Suprapubic skin (tissue), 4 donors: ENCODE results near the gene TMEM35B. TPM values are rescaled to one million over a fixed set of nuclear protein-coding genes. Genes with fewer than 3 reads are reported as not detected.

ENCODE experiments used
- DNase-seq, 2 donors: peaks; one replicate each; pipeline ENCODE4 v3.0.0-alpha.2; 2019; ENCODE audit warnings: low spot score in 2 of 2
- H3K27ac ChIP-seq: fragments of 200-600 bp; sonication (generic); one replicate; pipeline ENCODE4 v1.5.1; 2019
- H3K27me3 ChIP-seq: fragments of 200-600 bp; sonication (generic); one replicate; pipeline ENCODE4 v1.5.1; 2019
- H3K36me3 ChIP-seq: fragments of 200-600 bp; sonication (generic); one replicate; pipeline ENCODE4 v1.5.1; 2019
- H3K4me1 ChIP-seq: fragments of 200-600 bp; sonication (generic); one replicate; pipeline ENCODE4 v1.5.1; 2019
- H3K4me3 ChIP-seq: fragments of 200-600 bp; sonication (generic); one replicate; pipeline ENCODE4 v1.5.1; 2019; ENCODE audit warnings: mild to moderate bottlenecking
- H3K9me3 ChIP-seq: fragments of 200-600 bp; sonication (generic); one replicate; pipeline ENCODE4 v1.5.1; 2019
- CTCF ChIP-seq, 2 donors: fragments of 200-600 bp in 1 of 2; fragments of 450-650 bp in 1 of 2; sonication (generic) in 1 of 2; IDR thresholded peaks; one replicate each; pipeline ENCODE4 v1.5.1; 2016 to 2019; ENCODE audit warnings: antibody characterized with exemption in 2 of 2, mild to moderate bottlenecking in 1 of 2, moderate library complexity in 1 of 2
- EP300 ChIP-seq: sonication (generic); formaldehyde crosslinking; IDR thresholded peaks from one replicate; pipeline ENCODE4 v1.6.1; 2017; ENCODE audit warnings: antibody characterized with exemption
- POLR2A ChIP-seq, 2 donors: fragments of 450-650 bp; IDR thresholded peaks; one replicate each; pipeline ENCODE4 v1.6.1; 2017; ENCODE audit warnings: antibody characterized with exemption in 2 of 2, mild to moderate bottlenecking in 2 of 2, moderate library complexity in 2 of 2
- POLR2AphosphoS5 ChIP-seq, 3 donors: sonication (generic); formaldehyde crosslinking; IDR thresholded peaks; one replicate each; pipeline ENCODE4 v1.6.1; 2017; ENCODE audit warnings: antibody characterized with exemption in 3 of 3
- WGBS: methylation state at CpG from one replicate; pipeline ENCODE4 v1.1.5; 2018; 5-methylcytosine and 5-hydroxymethylcytosine counted together
- total RNA-seq, 4 donors: library from RNA; depleted of rRNA; stranded (reverse); fragments of >200 nt; gene quantifications; one replicate each; pipeline ENCODE4 v1.1.0, GENCODE V29; 2016

The TMEM35B gene
- total RNA-seq, 4 donors from 2014 or later = 6.5 to 12.2 (median 8.6) TPM

- peak overlapping the region; percentile 94 for H3K27ac ChIP-seq
- no peak for DNase-seq
- peaks cover 9% of the 10 kb centered on the region for H3K36me3 ChIP-seq
- no peaks in the 10 kb centered on the region for H3K27me3 ChIP-seq
- peaks cover 30% of the 10 kb centered on the region for H3K4me1 ChIP-seq
- H3K9me3 ChIP-seq = no peaks in the 10 kb centered on the region
- 39% methylated on average over 4 of the region's 4 CpGs for WGBS
- H3K4me3 ChIP-seq = peak overlapping the region; percentile 95
- no peak for TF ChIP-seq POLR2AphosphoS5 (IDR thresholded peaks at IDR 0.05)
- TF ChIP-seq EP300 = no peak
- TF ChIP-seq CTCF (IDR thresholded peaks at IDR 0.05) = no peak
- TF ChIP-seq POLR2A (IDR thresholded peaks at IDR 0.05) = no peak
Observed at GRCh38 chr1:34983700-34984355, 1.3 kb downstream of the TMEM35B start.

GRCh38 chr1:34982820-34983376 lies 2.2 kb downstream of the TMEM35B start:
- peaks cover 30% of the 10 kb centered on the region for H3K4me1 ChIP-seq
- WGBS = 97% methylated on average over 5 of the region's 5 CpGs
- DNase-seq = no peak
- peaks cover 8% of the 10 kb centered on the region for H3K36me3 ChIP-seq
- H3K27me3 ChIP-seq = no peaks in the 10 kb centered on the region
- no peak overlapping the region for H3K4me3 ChIP-seq
- no peak for TF ChIP-seq POLR2A (IDR thresholded peaks at IDR 0.05)
- no peak for TF ChIP-seq EP300
- TF ChIP-seq POLR2AphosphoS5 (IDR thresholded peaks at IDR 0.05) = no peak
- TF ChIP-seq CTCF (IDR thresholded peaks at IDR 0.05) = no peak
- H3K27ac ChIP-seq = no peak overlapping the region
- no peaks in the 10 kb centered on the region for H3K9me3 ChIP-seq

- WGBS = 88% methylated on average over 2 of the region's 2 CpGs
Observed at GRCh38 chr1:34980715-34981114, 4.4 kb downstream of the TMEM35B start.

GRCh38 chr1:34978921-34979320 lies 6.2 kb downstream of the TMEM35B start:
- Histone ChIP-seq H3K4me1 (peaks cover 9% of the 10 kb centered on the region), H3K27ac (no peak overlapping the region), H3K4me3 (no peak overlapping the region), H3K9me3 (no peaks in the 10 kb centered on the region), H3K36me3 (peaks cover 17% of the 10 kb centered on the region), H3K27me3 (no peaks in the 10 kb centered on the region)
- 57% methylated on average over 6 of the region's 6 CpGs for WGBS
- no peak for DNase-seq
- TF ChIP-seq POLR2AphosphoS5 (IDR thresholded peaks at IDR 0.05) = no peak
- no peak for TF ChIP-seq EP300
- TF ChIP-seq CTCF (IDR thresholded peaks at IDR 0.05) = no peak

More at GRCh38 chr1:34980715-34981114, 4.4 kb downstream of the TMEM35B start:
- Histone ChIP-seq H3K27me3 (no peaks in the 10 kb centered on the region), H3K4me1 (peaks cover 23% of the 10 kb centered on the region), H3K36me3 (peaks cover 17% of the 10 kb centered on the region), H3K9me3 (no peaks in the 10 kb centered on the region), H3K4me3 (no peak overlapping the region), H3K27ac (no peak overlapping the region)
- no peak for TF ChIP-seq EP300
- DNase-seq = no peak

- TF ChIP-seq POLR2AphosphoS5 (IDR thresholded peaks at IDR 0.05) (no peak), CTCF (IDR thresholded peaks at IDR 0.05) (no peak), EP300 (no peak), POLR2A (IDR thresholded peaks at IDR 0.05) (no peak)
- Histone ChIP-seq H3K27me3 (no peaks in the 10 kb centered on the region), H3K9me3 (no peaks in the 10 kb centered on the region), H3K36me3 (peaks cover 17% of the 10 kb centered on the region), H3K4me3 (no peak overlapping the region), H3K4me1 (no peaks in the 10 kb centered on the region), H3K27ac (no peak overlapping the region)
- WGBS = 80% methylated on average over 2 of the region's 2 CpGs
- no peak for DNase-seq
Observed at GRCh38 chr1:34977858-34978257, 7.3 kb downstream of the TMEM35B start.

GRCh38 chr1:34977210-34977471 lies 8.0 kb downstream of the TMEM35B start:
- no peak for DNase-seq
- Histone ChIP-seq H3K9me3 (no peaks in the 10 kb centered on the region), H3K27ac (no peak overlapping the region), H3K36me3 (peaks cover 17% of the 10 kb centered on the region), H3K4me1 (no peaks in the 10 kb centered on the region), H3K27me3 (no peaks in the 10 kb centered on the region), H3K4me3 (no peak overlapping the region)
- TF ChIP-seq POLR2AphosphoS5 (IDR thresholded peaks at IDR 0.05) (no peak), CTCF (IDR thresholded peaks at IDR 0.05) (no peak), EP300 (no peak), POLR2A (IDR thresholded peaks at IDR 0.05) (no peak)
- 100% methylated on average over 3 of the region's 13 CpGs for WGBS
